NT2/D1 (cell line): ENCODE measurements around the gene THAP9.

Experiments
- YY1 ChIP-seq: IDR thresholded peaks from 2 replicates; pipeline ENCODE4 v1.6.1; 2011; ENCODE audit not compliant: insufficient read length, insufficient read depth
- ZNF274 ChIP-seq: IDR thresholded peaks from 2 replicates; pipeline ENCODE4 v1.6.1; 2011; ENCODE audit warnings: mild to moderate bottlenecking, low read depth, low read length

GRCh38 chr4:82969414-82969813 lies 68.9 kb downstream of the THAP9 start:
- TF ChIP-seq YY1, result no peak
- TF ChIP-seq ZNF274, result no peak
